SU-DHL-6 (cell line): Measurements from ENCODE around the gene PATE4.

Experiments
- H2AFZ ChIP-seq: fragments of 200-600 bp; sonication (generic); 2 replicates; pipeline ENCODE4 v1.6.1; 2014; ENCODE audit warnings: low read depth, mild to moderate bottlenecking, moderate library complexity, mixed read lengths, antibody characterized with exemption, low read length; ENCODE audit not compliant: severe bottlenecking
- H3F3A ChIP-seq: fragments of 200-600 bp; shearing (Covaris generic); 2 replicates; pipeline ENCODE4 v1.6.0; 2016; ENCODE audit warnings: antibody characterized with exemption, mild to moderate bottlenecking; ENCODE audit not compliant: insufficient read depth
- H3K27ac ChIP-seq: fragments of 200-600 bp; sonication (generic); 2 replicates; pipeline ENCODE4 v1.5.1; 2016; ENCODE audit warnings: low read depth, mild to moderate bottlenecking, low read length, moderate library complexity, mixed read lengths
- H3K27me3 ChIP-seq: fragments of 200-600 bp; sonication (generic), shearing (Covaris generic); 2 replicates; pipeline ENCODE4 v1.6.0; 2014; ENCODE audit warnings: mild to moderate bottlenecking, low read length
- H3K36me3 ChIP-seq: fragments of 200-600 bp; sonication (generic); 2 replicates; pipeline ENCODE4 v1.6.1; 2014; ENCODE audit warnings: mild to moderate bottlenecking, low read length, mixed read lengths
- H3K4me2 ChIP-seq: fragments of 300-600, 200-600 bp; shearing (Covaris generic), sonication (generic); 2 replicates; pipeline ENCODE4 v1.6.0; 2014; ENCODE audit warnings: low read length, low read depth, mild to moderate bottlenecking; ENCODE audit not compliant: poor library complexity, severe bottlenecking
- H3K4me3 ChIP-seq: fragments of 200-600 bp; sonication (generic); 2 replicates; pipeline ENCODE4 v1.5.1; 2014; ENCODE audit warnings: antibody characterized with exemption, low read length, mild to moderate bottlenecking, mixed read lengths; ENCODE audit not compliant: insufficient read depth, poor library complexity, severe bottlenecking
- H3K79me2 ChIP-seq: fragments of 200-600 bp; sonication (generic); 2 replicates; pipeline ENCODE4 v1.6.1; 2014; ENCODE audit warnings: mild to moderate bottlenecking, low read length, moderate library complexity; ENCODE audit not compliant: insufficient read depth
- H3K9ac ChIP-seq: fragments of 200-600 bp; sonication (generic); 2 replicates; pipeline ENCODE4 v1.7.0; 2014; ENCODE audit warnings: mild to moderate bottlenecking, low read length
- H3K9me2 ChIP-seq: fragments of 200-600 bp; sonication (generic); replicated peaks from 2 replicates; pipeline ENCODE4 v1.6.1; 2014; ENCODE audit warnings: low read length; ENCODE audit not compliant: insufficient read depth
- H3K9me3 ChIP-seq: fragments of 200-600 bp; sonication (generic); 2 replicates; pipeline ENCODE4 v1.6.1; 2014; ENCODE audit warnings: low read length, mixed read lengths; ENCODE audit not compliant: insufficient read depth
- H4K20me1 ChIP-seq: fragments of 200-600 bp; sonication (generic); 2 replicates; pipeline ENCODE4 v1.6.1; 2014; ENCODE audit warnings: low read depth, mild to moderate bottlenecking, antibody characterized with exemption, low read length, moderate library complexity, mixed read lengths
- CTCF ChIP-seq: fragments of 200-600 bp; sonication (generic); IDR thresholded peaks from one replicate; pipeline ENCODE4 v1.5.1; 2017; ENCODE audit warnings: antibody characterized with exemption, mild to moderate bottlenecking, low read length, moderate library complexity; ENCODE audit not compliant: insufficient read depth, poor library complexity, severe bottlenecking
- EZH2phosphoT487 ChIP-seq: fragments of 200-600 bp; sonication (generic), shearing (Covaris generic); conservative IDR thresholded peaks from 2 replicates; pipeline ENCODE4 v1.6.1; 2018; ENCODE audit warnings: mild to moderate bottlenecking, antibody characterized with exemption, low read length, moderate library complexity, mixed read lengths

The PATE4 gene

GRCh38 chr11:125833016-125833415, at the start of gene PATE4:
Gene PATE4, plus strand, starts transcription at chr11:125833316. Its CDS starts 44 bp downstream, at chr11:125833360.
- Histone ChIP-seq H3K9me2 (no peaks in the 10 kb centered on the region), H3K36me3 (no peaks in the 10 kb centered on the region), H3K9me3 (no peaks in the 10 kb centered on the region), H3K9ac (no peak within 1 kb of the TSS), H3K27ac (no peak within 1 kb of the TSS), H4K20me1 (no peaks in the 10 kb centered on the region), H3F3A (no peaks in the 10 kb centered on the region), H3K27me3 (no peaks in the 10 kb centered on the region), H2AFZ (no peak within 1 kb of the TSS), H3K4me2 (no peak within 1 kb of the TSS), H3K79me2 (no peaks in the 10 kb centered on the region), H3K4me3 (no peak within 1 kb of the TSS)
- no peak for TF ChIP-seq CTCF
- no peak for TF ChIP-seq EZH2phosphoT487

- Histone ChIP-seq H4K20me1 (no peaks in the 10 kb centered on the region), H3K4me3 (no peak overlapping the region), H3K4me2 (no peak overlapping the region), H3K9ac (no peak overlapping the region), H3K9me3 (no peaks in the 10 kb centered on the region), H3F3A (no peaks in the 10 kb centered on the region), H2AFZ (no peak overlapping the region), H3K27me3 (no peaks in the 10 kb centered on the region), H3K27ac (no peak overlapping the region), H3K9me2 (no peaks in the 10 kb centered on the region), H3K36me3 (no peaks in the 10 kb centered on the region), H3K79me2 (no peaks in the 10 kb centered on the region)
- TF ChIP-seq CTCF (no peak), EZH2phosphoT487 (no peak)
Measured at GRCh38 chr11:125784678-125785077, 48.4 kb upstream of the PATE4 start.

GRCh38 chr11:125787827-125788226, 45.3 kb upstream of the PATE4 start, which contains the start of gene PATE3:
Gene PATE3, plus strand, starts transcription at chr11:125788127. Its CDS starts 25 bp downstream, at chr11:125788152.
- Histone ChIP-seq H3K4me2 (no peak within 1 kb of the TSS), H4K20me1 (no peaks in the 10 kb centered on the region), H3F3A (no peaks in the 10 kb centered on the region), H3K79me2 (no peaks in the 10 kb centered on the region), H3K27ac (no peak within 1 kb of the TSS), H3K9me2 (no peaks in the 10 kb centered on the region), H3K9ac (no peak within 1 kb of the TSS), H3K36me3 (no peaks in the 10 kb centered on the region), H3K27me3 (no peaks in the 10 kb centered on the region), H3K4me3 (no peak within 1 kb of the TSS), H3K9me3 (no peaks in the 10 kb centered on the region), H2AFZ (no peak within 1 kb of the TSS)
- no peak for TF ChIP-seq EZH2phosphoT487
- TF ChIP-seq CTCF, result no peak

- no peaks in the 10 kb centered on the region for H3K9me2 ChIP-seq
- H3K27ac ChIP-seq, result no peak overlapping the region
- H3K27me3 ChIP-seq, result no peaks in the 10 kb centered on the region
- TF ChIP-seq EZH2phosphoT487 (no peak), CTCF (no peak)
- H3K4me2 ChIP-seq, result no peak overlapping the region
- no peaks in the 10 kb centered on the region for H3K79me2 ChIP-seq
- H3K4me3 ChIP-seq, result no peak overlapping the region
- H2AFZ ChIP-seq, result no peak overlapping the region
- no peak overlapping the region for H3K9ac ChIP-seq
- no peaks in the 10 kb centered on the region for H3K9me3 ChIP-seq
- H3K36me3 ChIP-seq, result no peaks in the 10 kb centered on the region
- H4K20me1 ChIP-seq, result no peaks in the 10 kb centered on the region
- no peaks in the 10 kb centered on the region for H3F3A ChIP-seq
Measured at GRCh38 chr11:125790825-125791224, 42.3 kb upstream of the PATE4 start.
